PC-3 (cell line): ENCODE results near the gene CHRM4.

ENCODE experiments used
- CTCF ChIP-seq: fragments of 300-600 bp; sonication (generic); conservative IDR thresholded peaks from 2 replicates; pipeline ENCODE4 v1.5.1; 2017; ENCODE audit warnings: antibody characterized with exemption, low read depth, mild to moderate bottlenecking, low read length
- EZH2 ChIP-seq: fragments of 300-600 bp; sonication (generic); IDR thresholded peaks from one replicate; pipeline ENCODE4 v1.6.1; 2017; ENCODE audit warnings: antibody characterized with exemption, mild to moderate bottlenecking, low read length; ENCODE audit not compliant: unreplicated experiment

GRCh38 chr11:46414879-46415278, 23.3 kb upstream of the CHRM4 start:
- TF ChIP-seq EZH2 (no peak), CTCF (no peak)
